ENCODE data around the gene GPR137.
"Not testable (repeated sequence)": the region's sequence is repeated elsewhere in the genome, so short reads cannot be mapped to it uniquely, and the experiment has no call there.

The GPR137 gene

GRCh38 chr11:64323373-64323772 lies 37.7 kb downstream of the GPR137 start:
- no peak for TF ChIP-seq CTCF (IDR thresholded peaks at IDR 0.05; ENCODE audit: extremely low read depth, insufficient read depth, missing control alignments)
- no peak for DNase-seq (ENCODE audit: low spot score)
- in situ Hi-C loops (cut with MboI; ENCODE audit: low pct_unique_long_range_greater_than_20kb, low sequenced_read_pairs, unreplicated experiment), result no loop called here

- in situ Hi-C loops (cut with MboI; ENCODE audit: low pct_unique_long_range_greater_than_20kb, low sequenced_read_pairs, unreplicated experiment); DNase-seq (ENCODE audit: low spot score): not testable (repeated sequence)
These were observed 38.3 kb downstream of the GPR137 start for GRCh38 chr11:64323984-64324383.

DNA sequence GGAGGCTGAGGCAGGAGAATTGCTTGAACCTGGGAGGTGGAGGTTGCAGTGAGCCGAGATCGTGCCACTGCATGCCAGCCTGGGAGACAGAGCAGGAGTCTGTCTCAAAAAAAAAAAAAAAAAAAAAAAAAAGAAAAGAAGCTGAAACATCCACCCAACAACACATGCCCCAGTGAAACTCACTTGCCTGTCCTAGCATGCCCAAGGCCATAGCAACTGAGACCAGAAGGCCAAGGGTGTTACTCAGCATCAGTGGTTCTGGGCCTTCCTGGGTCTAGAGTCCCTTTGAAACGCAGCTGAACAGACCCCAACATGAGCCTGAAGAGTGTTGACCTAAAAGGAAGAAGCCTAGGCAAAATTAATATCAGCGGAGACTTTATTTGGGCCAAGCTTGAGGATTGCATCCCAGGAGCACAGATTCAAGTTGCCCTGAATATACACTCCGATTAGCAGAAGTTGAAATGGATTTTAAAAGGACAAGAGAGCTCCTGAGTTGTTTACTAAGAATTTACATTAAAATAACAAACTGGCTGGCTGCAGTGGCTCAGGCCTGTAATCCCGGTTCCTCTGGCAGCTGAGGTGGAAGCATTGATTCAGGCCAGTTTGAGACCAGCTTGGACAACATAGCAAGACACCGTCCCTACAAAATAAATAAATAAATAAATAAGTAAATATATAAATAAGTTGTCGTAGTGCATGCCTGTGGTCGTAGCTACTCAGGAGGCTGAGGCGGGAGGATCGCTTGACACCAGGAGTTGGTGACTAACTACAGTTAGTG lies 39.2 kb downstream of the GPR137 start:
- DNase-seq (ENCODE audit: low spot score), result no peak
- in situ Hi-C loops (cut with MboI; ENCODE audit: low pct_unique_long_range_greater_than_20kb, low sequenced_read_pairs, unreplicated experiment), result no loop called here
- no peak for TF ChIP-seq CTCF (IDR thresholded peaks at IDR 0.05; ENCODE audit: extremely low read depth, insufficient read depth, missing control alignments)

- no peak for DNase-seq (ENCODE audit: low spot score)
- in situ Hi-C loops (cut with MboI; ENCODE audit: low pct_unique_long_range_greater_than_20kb, low sequenced_read_pairs, unreplicated experiment), result no loop called here
- no peak for TF ChIP-seq CTCF (IDR thresholded peaks at IDR 0.05; ENCODE audit: extremely low read depth, insufficient read depth, missing control alignments)
These were observed 41.7 kb downstream of the GPR137 start for GRCh38 chr11:64327375-64327774.

DNA sequence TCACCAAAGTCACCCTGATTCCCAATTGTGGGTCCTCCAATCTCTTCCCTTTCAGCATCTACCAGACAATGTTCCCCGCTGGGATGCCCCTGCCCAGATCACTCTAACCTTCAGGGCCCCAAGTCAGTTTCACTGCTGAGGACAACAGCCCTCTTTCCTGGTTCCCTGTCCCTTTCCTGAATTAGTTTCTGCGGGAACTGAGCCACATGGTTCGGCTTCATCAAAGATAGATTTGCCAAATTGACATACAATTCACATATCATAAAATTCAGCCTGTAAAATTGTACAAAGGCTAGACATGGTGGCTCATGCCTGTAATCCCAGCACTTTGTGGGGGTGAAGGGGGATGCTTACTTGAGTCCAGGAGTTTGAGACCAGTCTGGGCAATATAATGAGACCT lies 42.3 kb downstream of the GPR137 start:
- DNase-seq (ENCODE audit: low spot score), result no peak
- in situ Hi-C loops (cut with MboI; ENCODE audit: low pct_unique_long_range_greater_than_20kb, low sequenced_read_pairs, unreplicated experiment), result no loop called here
- TF ChIP-seq CTCF (IDR thresholded peaks at IDR 0.05; ENCODE audit: extremely low read depth, insufficient read depth, missing control alignments), result no peak

DNA sequence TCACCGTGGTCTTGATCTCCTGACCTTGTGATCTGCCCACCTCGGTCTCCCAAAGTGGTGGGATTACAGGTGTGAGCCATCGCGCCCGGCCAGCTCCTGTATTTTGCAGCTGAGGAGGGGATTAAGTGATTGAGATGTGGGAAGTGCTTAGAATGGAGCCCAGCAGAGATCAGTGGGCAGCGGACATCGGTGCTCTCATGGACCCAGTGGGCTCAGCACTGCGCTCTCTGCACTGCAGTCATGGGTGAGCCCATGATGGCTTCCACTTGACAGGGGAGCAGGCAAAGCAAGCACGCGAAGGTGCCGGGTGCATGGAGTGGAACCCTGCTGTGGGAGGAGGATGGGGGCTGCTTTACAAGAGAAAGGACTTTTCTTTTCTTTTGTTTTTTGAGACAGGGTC lies 45.2 kb downstream of the GPR137 start:
- DNase-seq (ENCODE audit: low spot score), result no peak
- in situ Hi-C loops (cut with MboI; ENCODE audit: low pct_unique_long_range_greater_than_20kb, low sequenced_read_pairs, unreplicated experiment), result no loop called here
- TF ChIP-seq CTCF (IDR thresholded peaks at IDR 0.05; ENCODE audit: extremely low read depth, insufficient read depth, missing control alignments), result no peak

DNA sequence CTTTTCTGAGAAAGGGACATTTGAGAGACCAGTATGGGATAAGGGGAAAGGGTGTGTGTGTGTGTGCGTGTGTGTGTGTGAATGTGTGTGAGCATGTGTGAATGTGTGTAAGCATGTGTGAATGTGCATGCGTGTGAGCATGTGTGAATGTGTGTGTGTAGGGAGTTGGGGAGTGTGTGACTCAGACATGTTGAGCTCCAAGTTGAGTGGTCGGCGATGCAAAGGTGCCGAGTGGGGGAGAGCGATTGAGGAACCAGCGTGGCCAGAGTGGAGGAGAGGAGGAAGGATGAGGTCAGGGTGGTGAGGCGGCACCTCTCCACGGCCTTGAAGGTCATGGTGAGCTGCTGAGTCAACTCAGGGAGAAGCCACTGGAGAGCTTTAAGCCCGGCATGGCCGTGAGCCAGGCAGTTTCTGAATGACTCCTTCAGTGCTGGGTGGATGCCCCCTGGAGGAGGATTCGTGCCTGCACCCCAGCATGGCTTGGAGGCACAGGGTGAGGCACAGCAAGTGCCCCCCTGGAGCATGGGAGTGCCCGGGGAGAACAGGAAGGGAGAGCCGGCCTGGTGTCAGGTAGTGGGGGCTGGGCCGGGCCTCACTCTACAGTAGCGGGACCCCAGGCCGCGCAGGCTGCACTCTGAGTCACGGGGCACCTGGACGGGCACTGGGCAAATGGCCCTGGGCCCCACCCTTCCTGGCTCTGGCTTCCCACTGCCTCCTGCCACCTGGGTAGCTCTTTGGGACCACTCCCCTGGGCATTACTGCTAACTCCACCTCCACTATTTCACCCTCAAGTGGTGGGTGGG lies 46.1 kb downstream of the GPR137 start:
- TF ChIP-seq CTCF (IDR thresholded peaks at IDR 0.05; ENCODE audit: extremely low read depth, insufficient read depth, missing control alignments), result peak; percentile 70
- peak; percentile 78 for DNase-seq (ENCODE audit: low spot score)
- in situ Hi-C loops (cut with MboI; ENCODE audit: low pct_unique_long_range_greater_than_20kb, low sequenced_read_pairs, unreplicated experiment), result no loop called here
